A172 (cell line): ENCODE measurements around the gene PRDM15. TPM values are rescaled to one million over a fixed set of nuclear protein-coding genes. Genes with fewer than 3 reads are reported as not detected.

ENCODE experiments used
- DNase-seq: peaks from one replicate; pipeline ENCODE4 v3.0.0-alpha.2; 2015; ENCODE audit warnings: low spot score
- total RNA-seq: library from RNA; depleted of rRNA; stranded (reverse); fragments of >200 nt; shearing (Covaris generic); gene quantifications from 2 replicates; pipeline ENCODE4 v1.2.3, GENCODE V29; 2014

PRDM15 gene
- total RNA-seq, 1 experiment from 2014 or later, result 5.2 TPM

DNA sequence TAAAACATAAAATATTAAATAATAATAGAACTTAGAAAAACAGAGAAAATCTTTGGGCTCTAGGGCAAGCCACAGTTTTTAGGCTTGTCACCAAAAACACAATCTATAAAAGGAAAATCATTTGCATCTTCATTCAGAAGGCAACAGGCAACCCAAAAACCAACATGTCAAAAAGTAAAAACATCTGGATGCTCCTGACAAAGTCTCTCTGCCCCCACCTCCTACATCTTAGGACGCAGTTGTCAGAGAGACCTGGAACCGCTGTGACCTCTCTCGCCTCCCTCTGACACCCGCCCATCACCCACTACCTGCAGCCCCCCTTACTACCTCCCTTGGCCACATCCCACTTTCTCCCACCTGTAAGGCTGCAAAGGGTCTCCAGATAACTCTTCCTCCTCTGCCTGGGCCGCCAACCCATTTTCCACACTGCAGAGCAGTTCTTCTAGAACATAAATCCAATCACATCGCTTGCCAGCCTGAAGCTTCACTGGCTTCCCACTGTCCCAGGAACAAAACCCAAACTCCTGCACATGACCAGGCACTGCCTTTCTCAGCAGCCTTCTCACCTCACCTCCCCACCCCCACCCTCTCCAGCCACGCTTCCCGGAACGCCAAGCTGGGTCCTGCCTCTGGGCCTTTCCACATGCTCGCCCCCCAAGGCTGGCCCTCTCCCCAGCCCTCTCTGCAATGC lies 14.7 kb downstream of the PRDM15 start:
- DNase-seq, result no peak

DNA sequence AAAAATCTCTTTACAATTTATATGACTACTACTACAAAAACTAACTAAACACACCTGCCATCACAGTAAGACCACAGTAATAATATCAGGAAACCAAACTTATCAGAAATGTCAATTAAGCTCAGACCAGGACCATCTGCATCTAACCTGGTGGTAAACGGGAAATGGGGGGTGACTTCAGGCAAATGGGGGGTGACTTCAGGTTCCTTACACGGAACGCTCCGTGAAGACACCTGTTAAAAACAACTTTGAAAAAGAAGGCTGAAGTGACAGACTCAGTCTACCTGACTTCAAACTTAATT lies 15.8 kb downstream of the PRDM15 start:
- DNase-seq, result no peak

DNA sequence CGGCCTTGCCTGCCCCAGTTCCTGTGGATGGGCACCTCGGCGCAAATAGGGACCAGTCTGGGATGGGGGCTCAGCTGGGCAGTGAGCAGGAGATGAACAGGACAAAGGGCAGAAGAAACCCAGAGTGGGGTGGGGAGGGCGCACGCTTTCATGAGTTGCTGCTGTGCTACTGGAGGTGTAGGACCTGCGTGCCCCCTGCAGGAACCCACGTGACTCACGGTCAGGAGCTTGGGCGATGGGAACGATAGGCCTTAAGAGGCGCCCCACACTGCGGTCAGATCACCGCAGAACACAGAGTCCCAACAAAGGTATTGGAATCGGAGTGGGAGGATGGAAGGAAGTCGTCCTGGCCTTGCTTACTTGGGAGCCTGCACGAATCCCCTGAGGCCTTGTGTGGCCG lies 17.2 kb downstream of the PRDM15 start:
- no peak for DNase-seq

DNA sequence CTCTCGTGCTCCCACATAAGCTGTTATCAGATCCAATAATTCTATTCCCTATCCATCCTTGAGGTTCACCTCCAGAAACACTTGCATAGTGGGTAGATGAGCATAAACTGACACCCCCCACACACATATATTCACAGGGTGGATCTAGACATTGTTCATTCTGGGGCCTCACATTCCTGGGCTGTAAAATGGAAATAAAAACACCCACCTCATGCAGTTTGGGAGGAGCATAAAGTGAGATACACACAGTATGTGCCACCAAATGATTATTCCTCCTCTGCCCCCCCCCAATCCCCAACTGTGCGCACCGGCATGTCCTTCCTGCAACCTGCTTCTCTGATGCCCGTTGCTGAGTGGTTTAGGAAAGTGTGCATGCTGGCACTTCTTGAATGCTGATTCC lies 17.9 kb downstream of the PRDM15 start:
- DNase-seq, result no peak

DNA sequence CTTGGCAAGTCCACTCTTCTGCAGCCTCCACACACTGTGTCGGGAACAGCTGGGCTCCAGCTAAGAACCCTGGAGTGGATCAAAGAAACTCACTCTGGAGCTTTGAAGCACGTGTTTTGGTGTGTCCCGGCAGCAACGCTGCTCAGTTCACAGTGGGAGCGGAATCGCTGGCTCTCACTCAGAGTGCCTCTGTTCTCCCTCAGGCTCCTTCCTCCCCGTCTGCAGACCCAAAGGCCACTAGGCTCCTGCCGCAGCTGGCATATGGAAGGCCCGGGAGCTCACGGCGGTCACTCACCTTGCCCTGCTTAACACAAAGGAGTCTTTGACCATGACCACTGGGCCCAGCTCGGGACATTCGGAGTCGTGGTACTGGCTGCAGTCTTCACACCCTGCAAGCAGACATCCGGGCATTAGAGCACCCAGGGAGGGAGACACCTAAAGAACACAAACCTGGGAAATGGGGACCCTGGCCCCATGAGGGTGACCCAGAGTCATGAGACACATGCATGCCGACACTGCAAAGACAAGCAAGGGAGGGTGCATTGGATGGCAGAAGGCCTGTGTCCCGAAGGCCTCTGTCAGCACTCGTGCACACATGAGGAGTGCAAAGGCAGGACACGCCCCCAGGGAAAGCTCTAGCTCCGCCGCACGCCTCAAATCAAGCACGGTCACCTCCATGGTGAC lies 19.7 kb downstream of the PRDM15 start:
- no peak for DNase-seq

DNA sequence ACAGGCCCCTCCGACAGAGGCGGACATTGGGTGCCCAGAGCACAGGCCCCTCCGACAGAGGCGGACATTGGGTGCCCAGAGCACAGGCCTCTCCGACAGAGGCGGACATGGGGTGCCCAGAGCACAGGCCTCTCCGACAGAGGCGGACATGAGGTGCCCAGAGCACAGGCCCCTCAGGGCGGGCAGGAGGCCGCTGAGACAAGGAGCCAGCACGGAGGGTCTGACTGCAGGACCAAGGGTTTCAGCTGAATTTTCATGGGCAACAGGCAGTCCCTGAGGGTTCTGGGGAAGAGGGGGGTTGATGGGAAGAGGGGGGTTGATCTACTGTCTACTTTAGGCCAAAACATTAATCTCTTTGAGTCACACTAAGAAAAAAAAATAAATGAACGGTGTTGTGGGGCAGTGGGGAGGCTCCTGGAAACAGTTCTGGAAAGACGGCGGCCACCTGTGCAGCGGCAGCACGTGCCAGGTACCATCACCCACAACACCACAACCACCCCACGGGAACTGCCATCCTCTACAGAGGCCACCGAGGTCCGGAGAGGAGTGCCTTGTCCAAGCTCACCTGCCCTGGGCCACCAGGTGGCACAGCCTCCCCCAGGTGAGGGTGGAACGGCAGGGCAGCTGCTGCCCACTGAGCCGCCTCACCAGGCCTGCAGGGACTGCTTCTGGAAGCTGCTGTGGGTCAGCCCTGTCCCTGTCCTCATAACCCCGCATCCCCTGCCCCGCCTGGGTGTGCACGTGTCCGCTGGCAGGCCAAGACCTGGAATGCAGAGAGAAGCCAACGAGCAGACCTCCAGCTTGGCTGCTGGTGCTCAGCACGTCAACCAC lies 20.5 kb downstream of the PRDM15 start:
- DNase-seq, result no peak

DNA sequence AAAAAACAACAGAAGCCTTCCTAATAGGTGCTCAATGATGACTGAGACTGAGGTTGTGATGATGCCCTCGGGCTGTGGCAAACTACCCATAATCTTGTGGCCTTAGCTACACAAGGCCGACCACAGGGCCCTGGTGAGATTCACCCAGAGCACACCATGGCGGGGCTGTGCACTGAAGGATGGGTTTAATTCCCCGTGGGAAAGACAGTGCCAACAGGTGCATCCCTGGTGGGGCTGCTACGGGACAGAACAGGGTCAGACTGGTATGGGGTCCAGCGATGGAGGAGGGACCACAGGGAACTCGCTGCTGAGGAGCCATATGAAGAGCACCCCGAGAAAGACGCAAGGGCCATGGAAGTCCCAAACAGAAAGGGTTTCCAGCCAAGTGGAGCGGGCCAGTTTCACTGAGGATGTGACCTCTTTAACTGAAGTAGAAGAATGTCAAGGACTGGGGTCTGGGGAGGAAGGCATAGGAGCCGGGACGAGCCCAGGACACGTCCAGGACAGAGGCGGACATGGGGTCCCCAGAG lies 21.3 kb downstream of the PRDM15 start:
- no peak for DNase-seq

DNA sequence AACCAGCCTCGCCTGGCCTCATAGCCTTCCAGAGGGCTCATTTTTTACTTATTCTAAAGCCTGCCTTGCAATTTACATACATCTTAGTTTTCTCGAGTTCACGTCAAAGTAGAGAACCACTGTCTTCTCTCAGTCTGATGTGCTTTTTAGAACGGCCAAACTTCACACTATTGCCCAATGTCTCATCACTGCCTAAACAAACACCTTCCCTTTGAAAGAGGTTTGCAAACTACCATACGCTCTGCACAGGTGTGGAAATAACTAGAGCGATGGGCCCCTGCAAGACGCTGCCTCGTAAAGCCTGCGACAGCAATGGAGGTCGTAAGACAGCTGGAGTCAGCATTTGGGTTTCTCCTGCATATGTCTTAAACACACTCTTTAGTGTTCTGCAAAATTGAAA lies 22.6 kb downstream of the PRDM15 start:
- no peak for DNase-seq

DNA sequence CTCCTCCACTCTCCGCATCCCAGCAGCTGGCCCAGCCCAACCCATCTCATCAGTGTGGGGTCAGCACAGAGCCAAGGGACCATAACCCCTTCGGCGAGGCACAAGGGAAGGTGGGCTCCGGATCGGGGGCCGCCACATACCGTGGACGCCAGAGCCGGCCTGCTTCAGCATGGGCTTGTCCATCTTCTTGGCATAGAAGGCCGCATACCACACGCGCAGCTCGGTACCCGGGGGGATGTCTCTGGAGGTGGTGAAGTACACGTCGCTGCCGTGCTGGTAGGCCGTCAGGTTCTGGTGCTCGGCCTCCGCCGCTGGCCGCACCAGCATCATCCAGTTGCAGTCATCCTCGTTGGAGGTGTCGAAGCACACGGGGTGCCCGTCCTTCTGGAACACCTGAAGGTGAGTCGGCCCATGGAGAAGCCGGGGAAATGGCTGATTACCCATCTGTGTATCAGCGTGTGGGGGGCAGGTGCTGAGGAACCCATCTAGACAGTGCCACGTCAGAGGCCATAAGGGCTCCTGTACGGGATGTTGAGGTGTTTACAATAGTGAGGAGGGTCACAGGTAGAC lies 24.6 kb downstream of the PRDM15 start:
- no peak for DNase-seq

DNA sequence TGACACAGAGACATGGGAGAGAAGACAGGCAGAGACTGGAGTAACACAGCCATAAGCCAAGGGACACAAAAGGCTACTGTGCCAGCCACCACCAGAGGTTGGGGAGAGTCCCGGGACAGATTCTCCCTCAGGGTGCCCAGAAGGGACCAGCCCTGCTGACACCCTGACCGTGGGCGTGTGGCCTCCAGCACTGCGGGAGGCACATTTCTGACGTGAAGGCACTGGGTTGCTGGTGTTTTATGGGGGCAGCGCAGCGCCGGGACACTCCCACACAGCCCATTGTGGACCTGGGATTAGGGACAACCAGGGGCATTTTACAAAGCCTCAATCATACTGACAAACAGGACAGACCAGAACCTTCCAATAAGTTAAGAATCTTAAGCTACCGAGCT lies 26.2 kb downstream of the PRDM15 start:
- DNase-seq, result no peak

DNA sequence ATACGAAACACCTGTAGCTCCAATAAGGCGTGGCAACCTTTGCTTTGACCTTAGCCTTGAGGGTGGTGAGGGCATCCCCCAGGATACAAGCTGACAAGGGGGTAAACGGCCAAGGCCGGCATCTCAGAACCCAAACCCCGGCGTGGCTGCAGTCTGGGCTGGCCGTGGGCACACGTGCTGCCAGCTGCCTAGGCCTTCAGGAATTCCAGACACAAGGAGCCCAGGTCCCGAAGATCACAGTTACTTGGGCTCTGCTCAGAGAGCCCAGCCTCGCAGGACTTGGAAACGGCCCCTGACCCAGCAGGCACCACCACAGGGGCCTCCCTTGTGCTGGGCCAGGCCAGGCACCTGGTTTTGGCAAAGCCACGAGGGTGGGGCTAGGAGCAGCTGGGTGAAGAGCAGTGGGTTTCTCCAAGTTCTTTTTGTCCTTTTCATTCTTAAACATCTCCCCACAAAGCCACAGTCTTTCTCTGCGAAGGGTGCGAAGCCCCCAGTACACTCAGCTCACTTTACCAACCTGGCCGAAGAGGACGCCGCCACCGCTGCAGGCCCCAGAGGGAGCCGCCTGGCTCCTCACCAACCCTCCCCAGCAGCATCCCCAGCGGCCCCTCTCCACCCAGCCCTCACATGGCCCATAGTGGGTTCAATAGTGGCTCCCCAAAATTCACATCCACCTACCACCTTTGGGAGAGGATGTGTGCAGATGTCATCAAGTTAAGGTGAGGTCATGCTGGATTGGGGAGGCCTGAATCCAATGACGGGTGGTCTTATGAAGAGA lies 26.8 kb downstream of the PRDM15 start:
- no peak for DNase-seq

DNA sequence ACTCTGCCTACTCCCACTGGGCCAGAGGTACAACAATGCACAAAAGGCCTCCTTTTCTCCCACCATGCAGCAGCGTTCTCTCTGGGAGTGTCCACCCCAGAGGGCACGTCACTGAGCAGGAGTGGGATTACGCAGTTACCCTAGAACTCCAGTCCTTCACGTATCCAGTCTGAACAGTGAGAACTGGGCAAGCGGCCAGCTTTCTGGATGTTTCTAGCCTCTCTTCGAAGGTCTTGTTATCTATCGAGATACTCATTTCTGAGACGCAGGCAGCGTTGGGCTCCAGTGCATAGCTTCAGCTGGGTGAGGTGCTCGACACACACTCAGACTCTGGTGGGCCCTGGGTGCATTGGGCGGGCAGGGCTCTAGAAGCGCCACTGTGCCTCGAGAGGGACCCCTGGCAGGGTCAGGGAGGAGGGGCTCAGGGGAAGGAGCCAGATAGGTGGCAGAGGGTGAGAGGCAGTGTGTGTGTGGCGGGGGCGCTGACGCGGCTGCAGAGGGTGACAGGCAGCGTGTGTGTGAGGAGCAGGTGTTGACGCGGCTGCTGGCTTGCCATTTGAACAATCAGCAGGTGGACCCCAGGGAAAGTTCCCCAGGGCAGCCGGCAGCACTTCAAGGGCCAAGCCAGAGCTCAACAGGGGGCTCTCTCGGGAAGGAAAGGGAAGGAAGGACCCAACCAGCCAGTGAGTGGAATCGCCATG lies 27.9 kb downstream of the PRDM15 start:
- no peak for DNase-seq

DNA sequence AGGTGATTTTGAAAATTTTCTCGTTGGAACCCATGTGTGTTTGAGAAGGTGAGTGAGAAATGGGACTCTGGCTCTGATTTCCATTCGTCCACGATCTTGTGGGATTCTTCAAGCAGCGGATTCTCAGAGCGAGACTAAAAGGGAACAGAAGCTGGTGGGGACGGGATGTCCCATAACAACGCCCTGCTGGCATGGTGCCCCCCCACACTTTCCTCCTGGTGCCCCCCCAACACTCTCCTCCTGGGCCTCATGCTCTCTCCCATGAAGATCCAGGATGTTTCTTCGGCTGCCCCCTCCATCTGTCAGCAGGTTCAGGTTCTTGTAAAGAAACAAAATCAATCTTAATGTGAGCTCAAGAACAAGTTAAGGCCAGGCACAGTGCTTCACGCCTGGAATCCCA lies 29.1 kb downstream of the PRDM15 start:
- DNase-seq, result no peak

DNA sequence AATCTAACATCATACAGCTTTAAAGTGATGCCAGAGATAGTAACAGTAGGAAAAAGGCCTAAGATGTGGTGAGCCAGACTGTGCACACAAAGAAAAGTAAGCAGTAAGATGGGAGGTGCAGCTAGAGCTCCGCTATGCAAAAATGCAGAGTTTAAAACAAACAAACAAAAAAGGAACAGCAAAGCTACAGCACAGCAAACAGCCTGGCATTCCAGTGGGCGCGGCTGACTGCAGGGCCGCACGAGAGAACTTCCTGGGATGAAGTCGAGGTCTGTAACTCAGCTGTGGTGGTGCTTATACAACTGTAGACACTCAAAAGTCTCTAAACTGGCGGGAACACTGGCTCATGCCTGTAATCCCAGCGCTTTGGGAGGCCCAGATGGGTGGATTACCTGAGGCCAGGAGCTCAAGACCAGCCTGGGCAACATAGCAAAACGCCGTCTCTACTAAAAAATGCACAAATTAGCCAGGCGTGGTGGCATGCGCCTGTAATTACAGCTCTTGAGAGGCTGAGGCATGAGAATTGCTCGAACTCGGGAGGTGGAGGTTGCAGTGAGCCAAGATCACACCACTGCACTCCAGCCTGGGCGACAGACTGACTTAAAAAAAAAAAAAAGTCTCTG lies 30.1 kb downstream of the PRDM15 start:
- no peak for DNase-seq

DNA sequence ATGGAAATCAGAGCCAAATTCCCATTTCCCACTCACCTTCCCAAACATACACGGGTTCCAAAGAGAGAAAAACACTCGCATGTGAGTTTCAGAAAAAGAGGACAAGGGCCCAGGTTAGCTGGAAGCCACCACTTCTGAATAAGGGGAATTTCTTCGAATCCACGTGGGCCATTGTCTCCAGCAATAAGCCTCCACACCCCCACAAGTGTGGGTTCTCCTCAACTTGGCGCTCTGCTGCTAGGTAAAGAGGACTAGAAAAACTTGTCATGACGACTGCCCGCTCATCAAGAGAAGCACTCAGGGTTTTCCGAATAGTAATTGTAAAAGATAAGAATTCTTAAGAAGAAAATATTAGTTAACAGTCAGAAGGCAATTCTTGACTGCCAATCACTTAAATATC lies 30.6 kb downstream of the PRDM15 start:
- no peak for DNase-seq

DNA sequence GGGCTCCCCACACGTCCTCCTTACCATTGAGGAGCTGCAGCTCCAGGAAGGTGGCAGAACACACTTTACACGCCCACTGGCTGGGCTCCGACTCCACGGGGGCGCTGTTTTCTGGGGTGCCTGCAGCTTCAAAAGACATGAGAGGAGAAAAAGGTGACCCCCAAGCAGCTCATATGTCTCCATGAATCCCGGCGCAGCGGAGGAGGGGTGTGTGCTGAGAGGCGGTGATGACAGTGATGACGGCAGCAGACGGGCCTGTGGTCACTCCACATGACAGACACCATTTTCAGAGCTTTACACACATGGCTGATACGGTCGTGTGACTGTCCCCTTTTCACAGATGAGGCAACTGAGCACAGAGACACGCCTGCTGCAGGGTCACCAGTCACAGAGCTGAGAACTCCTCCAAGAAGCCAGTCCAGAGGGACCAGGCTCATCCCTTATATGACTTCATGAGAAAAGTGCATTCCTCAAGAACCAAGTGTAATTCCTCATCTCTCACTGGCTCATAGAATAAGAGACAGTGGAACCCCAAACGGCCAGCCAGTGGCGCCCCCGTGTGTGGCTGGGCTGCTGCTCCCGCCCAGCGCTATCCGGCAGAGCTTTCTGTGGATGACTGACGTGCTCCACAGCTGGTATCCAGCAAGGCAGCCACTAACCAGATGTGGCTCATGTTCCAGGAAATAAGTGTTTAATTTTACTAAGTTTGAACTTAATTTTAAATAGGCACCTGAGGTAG lies 31.9 kb downstream of the PRDM15 start:
- DNase-seq, result no peak

DNA sequence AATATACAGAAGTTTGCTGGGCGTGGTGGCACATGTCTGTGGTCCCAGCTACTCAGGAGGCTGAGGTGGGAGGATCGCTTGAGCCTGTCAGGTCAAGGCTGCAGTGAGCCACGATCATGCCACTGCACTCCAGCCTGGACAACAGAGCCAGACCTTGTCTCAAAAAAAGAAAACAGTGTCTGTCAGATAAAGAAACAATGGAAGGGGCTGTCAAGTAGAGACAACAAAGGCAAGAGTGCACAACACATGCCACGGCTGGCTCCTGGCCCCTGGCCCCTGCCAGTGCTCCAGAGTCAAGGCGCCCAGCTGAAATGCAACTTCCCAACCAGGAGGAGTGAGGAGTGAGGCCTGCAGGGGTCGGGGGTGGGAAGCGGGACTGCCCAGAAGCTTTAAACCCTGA lies 32.6 kb downstream of the PRDM15 start:
- DNase-seq, result no peak

DNA sequence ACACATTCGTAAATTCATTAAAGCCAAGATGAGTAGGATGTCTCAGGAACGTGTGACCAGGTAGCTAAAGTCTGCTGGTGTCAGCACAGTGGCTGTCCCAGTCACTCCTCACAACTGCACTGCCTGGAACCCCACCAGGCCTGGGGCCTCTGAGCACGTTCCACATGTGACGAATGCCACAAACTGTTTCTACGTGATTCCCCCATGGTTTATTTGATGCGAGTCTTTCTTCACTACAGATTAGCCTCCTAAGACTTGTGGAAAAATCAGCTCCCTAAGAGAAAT lies 33.2 kb downstream of the PRDM15 start:
- DNase-seq, result no peak

DNA sequence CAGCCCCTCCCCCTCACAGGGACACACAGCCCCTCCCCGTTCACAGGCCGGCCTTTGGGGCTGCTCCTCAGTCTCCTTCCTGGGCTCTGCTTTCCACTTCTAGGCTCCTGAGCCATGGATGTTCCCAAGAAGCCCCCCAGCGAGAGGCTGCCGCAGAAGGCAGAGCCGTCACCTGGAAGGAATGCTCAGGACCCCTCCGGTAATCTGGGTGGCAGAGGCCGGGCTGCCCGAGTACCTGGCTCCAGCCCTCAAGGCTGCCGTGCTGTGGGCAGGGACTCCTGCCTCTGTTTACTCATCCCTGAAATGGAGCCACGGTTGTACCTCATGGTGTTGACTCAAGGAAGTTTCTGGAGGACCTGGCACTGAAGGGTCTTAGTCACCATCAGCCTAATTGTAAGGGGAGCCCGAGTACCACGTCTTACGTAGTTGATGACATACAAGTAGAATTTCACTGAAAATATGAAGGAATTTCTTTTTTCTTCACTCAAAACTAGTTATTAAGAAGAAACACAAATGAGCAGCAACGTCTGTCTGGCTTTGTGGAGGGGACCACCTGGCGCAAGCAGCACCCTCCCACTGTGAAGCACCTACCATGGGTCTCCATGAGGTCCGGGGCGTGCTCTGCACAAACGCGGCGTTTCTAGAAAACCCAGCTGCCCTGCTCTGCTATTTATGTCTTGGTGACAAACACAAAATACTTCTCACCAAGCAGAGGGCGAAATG lies 33.7 kb downstream of the PRDM15 start:
- DNase-seq, result no peak
